Activated naive CD4-positive, alpha-beta T cell treated with Interleukin-2 at 50 U/mL for 16 hours (primary cell): ENCODE measurements around the gene TTC28.
"Not testable (repeated sequence)": the region's sequence is repeated elsewhere in the genome, so short reads cannot be mapped to it uniquely, and the experiment has no call there.

Experiments used
- DNase-seq: peaks from one replicate; pipeline ENCODE4 v3.0.0-alpha.2; 2020

The TTC28 gene

DNA sequence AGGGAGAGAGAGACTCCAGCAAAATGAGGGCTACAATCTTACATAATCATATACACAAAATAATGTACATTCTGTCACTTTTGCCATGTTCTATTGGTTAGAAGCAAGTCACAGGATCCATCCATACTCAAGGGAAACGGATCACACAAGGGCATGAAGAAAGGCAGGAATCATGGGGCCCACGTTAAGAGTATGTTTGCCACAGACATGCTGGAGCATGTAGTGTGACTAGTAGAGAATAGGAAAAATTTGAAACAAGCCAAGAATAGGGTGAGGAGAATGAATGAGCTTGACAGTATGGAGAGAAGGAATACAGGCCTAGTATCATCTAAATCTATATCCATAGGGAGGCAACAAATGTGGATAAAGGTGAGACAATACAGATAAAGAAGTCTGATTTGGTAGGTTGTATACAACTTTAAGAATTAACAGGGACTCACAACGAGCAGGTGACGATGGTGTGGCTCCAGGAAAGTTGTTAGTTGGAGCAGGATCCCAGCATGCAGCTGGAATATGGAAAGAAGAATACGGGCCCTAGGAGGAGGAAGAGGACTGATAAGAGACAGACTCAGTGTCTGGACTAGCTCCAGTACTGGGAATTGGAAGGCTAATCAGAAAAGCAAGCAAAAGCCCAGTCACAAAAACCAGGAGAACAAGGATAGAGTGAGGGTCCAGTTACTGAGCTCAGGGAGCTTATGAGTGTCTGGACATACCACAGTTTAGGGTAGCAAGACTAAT lies 458.8 kb downstream of the TTC28 start:
- DNase-seq = no peak

- DNase-seq = no peak
These were observed 462.4 kb downstream of the TTC28 start for GRCh38 chr22:28217277-28217676.

DNA sequence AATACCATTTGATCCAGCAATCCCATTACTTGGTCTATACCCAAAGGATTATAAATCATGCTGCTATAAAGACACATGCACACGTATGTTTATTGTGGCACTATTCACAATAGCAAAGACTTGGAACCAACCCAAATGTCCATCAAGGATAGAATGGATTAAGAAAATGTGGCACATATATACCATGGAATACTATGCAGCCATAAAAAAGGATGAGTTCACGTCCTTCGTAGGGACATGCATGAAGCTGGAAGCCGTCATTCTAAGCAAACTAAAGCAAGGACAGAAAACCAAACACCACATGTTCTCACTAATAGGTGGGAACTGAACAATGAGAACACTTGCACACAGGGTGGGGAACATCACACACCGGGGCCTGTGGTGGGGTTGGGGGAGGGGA lies 464.9 kb downstream of the TTC28 start:
- DNase-seq = not testable (repeated sequence)

DNA sequence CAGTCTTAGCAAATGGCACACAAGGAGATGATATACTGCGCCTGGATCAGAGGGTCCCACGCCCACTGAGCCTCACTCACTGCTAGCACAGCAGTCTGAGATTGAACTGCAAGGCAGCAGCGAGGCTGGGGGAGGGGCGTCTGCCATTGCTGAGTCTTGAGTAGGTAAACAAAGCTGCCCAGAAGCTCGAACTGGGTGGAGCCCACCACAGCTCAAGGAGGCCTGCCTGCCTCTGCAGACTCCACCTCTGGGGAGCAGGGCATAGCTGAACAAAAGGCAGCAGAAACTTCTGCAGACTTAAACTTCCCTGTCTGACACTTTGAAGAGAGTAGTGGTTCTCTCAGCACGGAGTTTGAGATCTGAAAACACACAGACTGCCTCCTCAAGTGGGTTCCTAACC lies 470.2 kb downstream of the TTC28 start:
- not testable (repeated sequence) for DNase-seq

- no peak for DNase-seq
These were observed 470.9 kb downstream of the TTC28 start for GRCh38 chr22:28208787-28209186.

- no peak for DNase-seq
These were observed 471.6 kb downstream of the TTC28 start for GRCh38 chr22:28208036-28208435.

DNA sequence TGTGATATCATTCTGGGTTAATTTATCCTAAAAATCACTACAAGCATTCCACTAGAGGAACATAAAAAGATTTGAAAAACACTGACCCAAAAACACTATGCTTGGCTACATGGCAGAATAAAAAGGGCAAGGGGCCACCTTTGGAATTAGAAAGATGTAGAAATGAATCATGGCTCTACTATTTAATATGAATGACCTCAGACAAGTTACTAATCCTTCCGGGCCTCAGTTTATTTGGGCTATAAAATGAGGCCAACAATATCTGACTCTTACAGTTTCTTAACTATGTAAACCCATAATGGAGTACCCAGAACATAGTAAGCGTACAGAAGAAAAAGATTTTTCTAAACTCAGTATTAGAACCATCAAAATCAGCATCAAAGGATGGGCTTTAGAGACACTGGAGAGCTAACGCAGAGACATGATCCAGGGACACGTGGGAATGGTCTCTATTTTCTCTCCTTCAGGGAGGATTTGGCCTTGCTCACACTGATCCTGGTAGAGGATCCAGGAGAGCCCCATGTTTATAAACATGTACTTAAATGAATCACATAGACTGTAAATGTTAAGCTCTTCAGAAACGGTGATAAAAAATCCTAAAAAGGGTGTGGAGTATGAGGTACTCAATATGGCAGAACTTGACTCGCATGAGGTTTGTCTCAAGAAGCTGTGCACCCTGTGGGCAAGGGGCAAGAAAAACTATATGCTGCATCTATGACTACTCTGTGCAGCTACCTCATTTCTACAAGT lies 472.2 kb downstream of the TTC28 start:
- no peak for DNase-seq

- no peak for DNase-seq
These were observed 473.7 kb downstream of the TTC28 start for GRCh38 chr22:28205926-28206325.

DNA sequence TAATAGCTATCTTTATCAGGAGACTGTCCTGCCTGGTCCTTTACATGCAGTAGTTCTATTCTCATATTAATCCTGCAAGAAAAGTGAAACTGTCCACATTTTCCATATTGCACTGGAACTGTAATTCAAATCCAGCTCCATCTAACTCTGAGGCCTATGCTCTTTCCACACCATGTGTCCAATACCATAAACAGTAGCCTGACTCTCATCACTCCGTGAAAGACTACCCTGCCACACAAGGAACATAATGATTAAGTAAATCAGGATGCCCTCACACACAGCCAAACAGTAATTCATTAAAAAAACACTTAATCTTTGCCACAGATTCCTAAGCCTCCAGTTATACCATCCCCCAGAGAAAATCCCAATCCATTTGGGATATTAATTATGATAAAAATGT lies 475.3 kb downstream of the TTC28 start:
- DNase-seq = no peak

- no peak for DNase-seq
These were observed 476.4 kb downstream of the TTC28 start for GRCh38 chr22:28203286-28203685.

DNA sequence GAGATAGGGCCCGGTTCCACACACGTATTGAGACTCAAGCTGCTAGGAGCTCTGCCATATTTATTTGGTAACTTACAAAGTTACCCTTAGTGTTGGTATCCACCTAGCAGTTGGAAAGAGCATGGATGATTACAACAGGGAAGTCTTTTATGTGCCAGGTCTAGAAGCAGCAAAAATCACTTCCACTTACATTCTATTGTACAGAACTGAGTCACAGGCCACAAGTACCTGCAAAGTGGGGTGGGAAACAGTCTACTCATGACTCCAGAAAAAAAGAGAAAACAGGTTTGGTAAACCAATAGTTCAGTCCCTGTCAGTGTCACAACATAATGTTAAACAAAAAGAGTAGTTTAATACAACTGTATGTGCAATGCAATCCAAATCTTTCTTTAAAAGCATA lies 480.9 kb downstream of the TTC28 start:
- DNase-seq = no peak

DNA sequence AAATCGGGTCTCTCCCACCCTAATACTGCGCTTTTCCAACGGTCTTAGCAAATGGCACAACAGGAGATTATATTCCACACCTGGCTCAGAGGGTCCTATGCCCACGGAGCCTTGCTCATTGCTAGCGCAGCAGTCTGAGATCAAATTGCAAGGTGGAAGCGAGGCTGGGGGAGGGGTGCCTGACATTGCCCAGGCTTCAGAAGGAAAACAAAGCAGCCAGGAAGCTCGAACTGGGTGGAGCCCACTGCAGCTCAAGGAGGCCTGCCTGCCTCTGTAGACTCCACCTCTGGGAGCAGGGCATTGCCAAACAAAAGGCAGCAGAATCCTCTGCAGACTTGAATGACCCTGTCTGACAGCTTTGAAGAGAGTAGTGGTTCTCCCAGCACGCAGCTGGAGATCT lies 488.1 kb downstream of the TTC28 start:
- DNase-seq = not testable (repeated sequence)

DNA sequence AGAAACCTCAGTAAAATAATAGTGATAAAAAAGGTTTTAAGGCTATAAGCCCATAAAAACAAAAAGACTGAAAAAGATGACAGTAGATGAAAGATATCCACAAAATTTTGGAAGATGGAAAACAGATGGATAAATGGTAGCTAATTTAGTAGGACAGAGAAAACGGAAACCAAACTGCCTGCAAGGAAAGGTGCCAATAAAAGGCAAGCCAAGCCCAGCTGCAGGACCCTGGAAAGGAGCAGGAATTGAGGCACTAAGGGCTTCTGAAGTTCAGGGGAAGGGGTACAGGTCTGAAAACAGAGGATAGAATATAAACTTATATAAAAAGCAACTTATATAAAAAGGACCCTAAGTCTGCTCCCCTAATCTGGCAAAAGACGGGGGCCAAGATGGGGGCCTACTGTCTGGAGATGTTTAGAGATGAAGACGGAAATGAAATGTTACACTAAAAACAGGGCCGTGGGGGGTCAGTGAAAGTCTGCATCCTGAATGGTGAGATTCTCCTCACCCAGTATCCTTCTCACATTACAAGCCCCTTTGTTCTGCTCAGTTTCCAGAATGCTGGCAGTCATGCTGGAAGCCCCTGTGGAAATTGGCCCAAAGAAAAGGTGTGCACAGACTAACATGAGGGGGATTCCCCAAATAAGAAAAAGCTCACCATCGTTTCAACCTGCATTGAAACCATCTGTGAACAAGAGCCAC lies 491.3 kb downstream of the TTC28 start:
- no peak for DNase-seq

- no peak for DNase-seq
These were observed 492.0 kb downstream of the TTC28 start for GRCh38 chr22:28187612-28188011.

DNA sequence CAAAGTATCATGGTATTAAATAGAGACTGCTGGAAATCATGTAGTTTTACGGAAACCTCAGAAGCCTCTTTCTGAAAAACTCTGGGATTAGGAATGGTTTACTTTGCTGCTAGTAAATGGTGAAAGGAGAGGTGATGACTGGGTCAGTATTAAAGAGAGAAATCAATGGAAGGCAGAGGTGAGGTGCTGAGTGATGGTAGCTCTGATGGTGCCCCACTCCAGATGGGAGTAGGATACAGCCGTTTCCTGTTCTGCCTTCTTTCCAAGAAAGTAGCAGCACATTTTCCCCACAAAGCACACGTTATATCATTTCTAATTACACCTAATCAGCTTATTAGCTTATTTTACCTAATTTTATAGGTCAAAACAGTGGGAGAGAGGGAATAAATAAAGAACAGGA lies 493.0 kb downstream of the TTC28 start:
- DNase-seq = no peak

DNA sequence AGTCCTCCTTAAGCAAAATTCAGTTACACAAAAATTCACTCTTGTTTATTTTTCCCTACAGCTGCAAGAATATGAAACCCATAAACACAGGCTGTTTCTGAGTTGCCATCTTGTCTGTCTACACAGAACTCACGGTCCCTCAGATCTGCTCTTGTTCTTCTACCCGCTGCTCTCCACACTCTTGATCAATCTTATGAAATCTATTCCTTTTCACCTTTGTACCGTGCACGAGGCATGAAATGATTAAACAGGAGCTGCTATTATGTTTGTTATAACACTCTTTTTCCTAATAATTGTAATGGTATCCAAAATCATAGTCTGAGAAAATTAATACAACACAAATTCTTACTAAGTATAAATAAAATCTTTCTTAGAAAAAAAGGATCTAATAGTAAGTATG lies 494.5 kb downstream of the TTC28 start:
- no peak for DNase-seq

- no peak for DNase-seq
These were observed 496.4 kb downstream of the TTC28 start for GRCh38 chr22:28183078-28183860.

DNA sequence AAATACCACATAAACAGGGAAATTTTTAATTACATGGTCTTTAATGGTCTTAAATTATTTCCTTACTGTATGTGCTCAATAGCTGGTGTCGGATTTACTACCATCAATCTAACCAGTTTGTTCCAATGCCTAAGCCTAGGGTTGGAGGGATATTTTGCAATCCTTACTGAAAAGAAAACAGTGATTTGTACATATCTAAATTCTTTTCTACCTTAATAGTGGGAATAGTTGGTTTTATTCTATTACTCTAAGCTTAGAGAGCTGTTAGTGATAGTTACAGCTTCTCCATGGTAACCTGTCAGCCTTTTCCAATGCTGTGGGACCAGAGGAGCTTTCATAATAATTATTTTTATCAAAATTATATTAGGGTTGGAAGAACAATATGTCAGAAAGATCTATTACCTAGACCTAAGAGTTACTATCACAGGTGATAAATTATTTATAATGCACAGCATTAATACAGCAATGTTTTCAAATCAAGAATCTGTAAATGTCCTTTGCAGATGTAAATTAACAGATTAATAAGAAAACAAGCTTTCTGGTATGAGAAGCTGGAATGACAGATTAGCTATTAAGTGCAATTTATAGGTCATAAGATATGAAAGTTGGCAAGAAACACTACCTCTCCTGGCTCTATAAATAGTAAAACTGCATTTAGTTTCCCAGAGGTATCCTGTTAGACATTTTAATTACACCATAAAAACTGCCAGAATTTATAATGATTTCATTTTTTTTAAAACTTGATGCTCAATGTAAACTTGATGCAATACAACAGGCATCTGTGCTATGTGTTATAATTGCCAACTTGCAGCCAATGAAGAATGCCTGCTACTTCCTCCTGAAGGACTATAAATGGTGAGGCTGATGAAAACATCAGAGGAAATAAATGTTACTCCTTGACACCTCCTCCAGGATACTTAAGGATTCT lies 498.6 kb downstream of the TTC28 start:
- DNase-seq = no peak

DNA sequence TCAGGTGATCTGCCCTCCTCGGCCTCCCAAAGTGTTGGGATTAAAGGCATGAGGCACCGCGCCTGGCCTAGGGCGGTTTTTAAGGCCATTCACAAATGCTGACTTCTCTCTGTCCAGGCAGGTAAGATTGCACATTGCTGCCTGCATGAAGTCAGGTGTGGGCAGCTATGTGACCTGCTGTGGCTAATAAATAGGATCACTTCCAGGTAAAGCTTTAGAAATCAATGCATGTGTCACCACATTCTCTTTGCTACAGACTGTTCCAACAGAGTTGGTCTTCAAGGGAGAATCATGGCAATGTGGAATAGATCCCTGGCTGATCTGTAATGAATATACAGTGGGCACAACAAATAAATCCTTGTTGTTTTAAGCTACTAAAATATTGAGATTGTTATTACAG lies 500.2 kb downstream of the TTC28 start:
- no peak for DNase-seq

DNA sequence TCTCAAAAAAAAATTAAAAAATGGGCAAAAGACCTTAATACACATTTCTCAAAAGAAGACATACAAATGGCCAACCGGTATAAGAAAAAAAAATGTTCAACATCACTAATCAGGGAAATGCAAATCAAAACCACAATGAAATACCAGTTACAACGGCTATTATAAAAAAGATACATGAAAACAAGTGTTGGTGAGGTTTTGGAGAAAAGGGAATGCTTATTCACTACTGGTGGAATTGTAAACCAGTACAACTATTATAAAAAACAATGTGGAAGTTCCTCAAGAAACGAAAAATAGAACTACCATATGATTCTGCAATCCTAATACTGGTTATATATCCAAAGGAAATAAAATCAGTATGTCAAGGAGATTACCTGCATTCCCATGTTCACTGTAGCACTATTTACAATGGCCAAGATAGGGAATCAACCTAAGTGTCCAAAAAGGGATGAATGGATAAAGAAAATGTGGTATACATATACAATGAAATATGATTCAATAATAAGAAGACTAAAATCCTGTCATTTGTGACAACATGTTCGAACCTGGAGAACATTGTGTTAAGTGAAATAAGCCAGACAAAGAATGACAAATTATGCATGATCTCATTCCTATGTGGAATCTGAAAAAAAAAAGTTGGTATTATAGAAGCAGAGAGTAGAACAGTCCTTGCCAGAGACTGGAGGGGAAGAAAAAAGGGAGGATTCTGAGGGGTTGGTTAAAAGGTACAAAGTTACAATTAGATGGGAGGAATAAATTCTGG lies 503.7 kb downstream of the TTC28 start:
- DNase-seq = no peak

GRCh38 chr22:28174509-28174908 lies 505.1 kb downstream of the TTC28 start:
- DNase-seq = no peak
